HG03039 (cell line): ENCODE measurements around the gene CKM.
"Not testable (repeated sequence)": the region's sequence is repeated elsewhere in the genome, so short reads cannot be mapped to it uniquely, and the experiment has no call there.

Experiments
- ATAC-seq: cut with Tn5 transposase; IDR thresholded peaks from one replicate; pipeline ENCODE4 v1.9.1; 2021; ENCODE audit warnings: mild to moderate bottlenecking, moderate library complexity; ENCODE audit not compliant: unreplicated experiment

CKM gene

GRCh38 chr19:45294291-45295029, 28.2 kb downstream of the CKM start:
- no peak for ATAC-seq

- ATAC-seq: no peak
Observed at GRCh38 chr19:45293682-45294081, 29.0 kb downstream of the CKM start.

- ATAC-seq: no peak
Observed at GRCh38 chr19:45291834-45292233, 30.8 kb downstream of the CKM start.

DNA sequence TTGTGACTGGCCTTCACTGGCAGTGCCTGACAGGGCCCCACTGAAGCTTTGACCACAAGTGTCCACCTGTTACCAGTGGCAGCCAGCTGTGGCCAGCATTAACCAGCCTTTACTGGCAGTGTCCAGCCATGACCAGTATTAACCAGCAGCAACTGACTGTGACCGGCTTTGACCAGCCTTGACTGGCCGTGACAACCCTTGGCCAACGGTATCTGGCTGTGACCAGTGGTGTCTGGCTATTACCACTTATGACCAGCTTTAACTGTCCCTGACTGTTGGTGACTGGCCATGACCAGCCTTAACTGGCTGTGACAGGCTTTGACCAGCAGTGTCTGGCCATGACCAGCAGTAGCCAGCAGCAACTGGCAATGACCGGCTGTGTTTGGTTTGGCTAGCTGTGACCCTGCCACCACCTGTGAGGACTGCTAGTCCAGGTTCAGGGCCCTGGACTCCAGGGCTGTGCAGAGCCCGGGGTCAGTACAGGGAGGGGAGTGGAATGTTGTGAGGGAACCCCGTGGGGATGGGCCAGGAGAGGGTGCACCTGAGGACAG, 32.2 kb downstream of the CKM start:
- ATAC-seq: no peak

- ATAC-seq: no peak
Observed at GRCh38 chr19:45283443-45284033, 39.1 kb downstream of the CKM start.

DNA sequence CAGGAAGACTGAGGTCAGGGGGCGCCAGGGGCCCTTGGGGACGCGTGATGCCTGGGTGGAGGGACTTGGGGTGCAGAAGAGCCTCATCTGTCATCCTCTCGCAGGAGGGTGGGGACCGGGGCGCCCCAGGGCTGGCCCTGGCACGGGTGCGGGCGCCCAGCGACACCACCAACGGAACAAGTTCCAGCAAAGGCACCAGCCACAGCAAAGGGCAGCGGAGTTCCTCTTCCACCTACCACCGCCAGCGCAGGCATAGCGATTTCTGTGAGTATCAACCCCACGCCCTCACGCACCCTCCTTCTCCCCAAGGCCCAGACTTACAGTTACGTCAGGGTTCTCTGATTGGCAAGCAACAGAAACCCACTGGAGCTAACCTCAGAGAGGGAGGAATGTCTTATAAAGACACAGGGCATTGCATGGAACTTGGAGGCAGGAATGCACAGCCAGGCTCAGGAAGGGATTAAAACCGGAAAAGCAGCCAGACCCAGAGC, 42.2 kb downstream of the CKM start:
- ATAC-seq: no peak

DNA sequence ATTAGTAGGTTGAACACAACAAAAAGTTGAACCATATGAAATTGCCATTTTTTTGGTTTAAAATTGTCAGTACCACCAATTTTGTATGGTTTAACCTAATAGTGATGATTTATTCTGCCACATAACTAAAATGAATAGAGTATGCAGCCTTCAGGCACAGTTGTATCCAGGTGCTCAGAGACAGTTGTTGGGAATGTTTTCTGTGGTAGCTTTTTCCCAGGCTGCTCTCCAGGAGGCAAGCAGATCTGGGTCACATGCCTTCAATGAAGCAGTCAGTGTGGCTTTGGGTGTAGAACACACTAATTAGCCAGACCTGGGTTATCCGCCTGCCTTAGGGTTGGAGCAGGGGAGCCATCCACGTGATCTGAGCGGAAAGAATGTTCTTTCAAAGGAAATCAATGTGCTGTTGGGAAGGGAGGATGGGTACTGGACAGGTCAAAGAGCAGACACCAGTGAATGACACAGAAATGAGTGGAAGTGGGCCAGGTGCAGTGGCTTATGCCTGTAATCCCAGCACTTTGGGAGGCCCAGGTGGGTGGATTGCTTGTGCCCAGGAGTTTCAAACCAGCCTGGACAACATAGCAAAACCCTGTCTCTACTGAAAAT, 43.0 kb downstream of the CKM start:
- ATAC-seq: no peak

GRCh38 chr19:45278087-45278486, 44.6 kb downstream of the CKM start:
- no peak for ATAC-seq

DNA sequence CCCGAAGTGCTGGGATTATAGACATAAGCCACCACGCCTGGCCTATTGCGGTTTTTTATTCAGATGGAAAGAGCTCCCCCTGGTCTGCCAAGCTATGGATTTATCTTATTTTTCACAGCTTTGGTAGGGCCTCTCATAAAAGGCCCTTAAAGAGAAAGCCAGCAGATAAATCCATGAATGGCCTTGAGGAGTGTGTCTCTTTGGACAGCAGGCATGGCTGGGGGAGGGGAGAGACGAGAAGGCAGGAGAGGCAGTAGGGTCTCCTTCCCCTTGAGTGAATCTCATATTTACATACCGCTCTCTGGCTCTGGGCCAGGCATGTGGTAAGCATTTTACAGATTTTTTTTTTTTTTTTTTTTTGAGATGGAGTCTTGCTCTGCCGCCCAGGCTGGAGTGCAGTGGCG, 46.4 kb downstream of the CKM start:
- ATAC-seq: no peak

- ATAC-seq: no peak
Observed at GRCh38 chr19:45275370-45275971, 47.2 kb downstream of the CKM start.

- ATAC-seq: no peak
Observed at GRCh38 chr19:45273521-45273855, 49.2 kb downstream of the CKM start.

- no peak for ATAC-seq
Observed at GRCh38 chr19:45271735-45272108, 51.0 kb downstream of the CKM start.

DNA sequence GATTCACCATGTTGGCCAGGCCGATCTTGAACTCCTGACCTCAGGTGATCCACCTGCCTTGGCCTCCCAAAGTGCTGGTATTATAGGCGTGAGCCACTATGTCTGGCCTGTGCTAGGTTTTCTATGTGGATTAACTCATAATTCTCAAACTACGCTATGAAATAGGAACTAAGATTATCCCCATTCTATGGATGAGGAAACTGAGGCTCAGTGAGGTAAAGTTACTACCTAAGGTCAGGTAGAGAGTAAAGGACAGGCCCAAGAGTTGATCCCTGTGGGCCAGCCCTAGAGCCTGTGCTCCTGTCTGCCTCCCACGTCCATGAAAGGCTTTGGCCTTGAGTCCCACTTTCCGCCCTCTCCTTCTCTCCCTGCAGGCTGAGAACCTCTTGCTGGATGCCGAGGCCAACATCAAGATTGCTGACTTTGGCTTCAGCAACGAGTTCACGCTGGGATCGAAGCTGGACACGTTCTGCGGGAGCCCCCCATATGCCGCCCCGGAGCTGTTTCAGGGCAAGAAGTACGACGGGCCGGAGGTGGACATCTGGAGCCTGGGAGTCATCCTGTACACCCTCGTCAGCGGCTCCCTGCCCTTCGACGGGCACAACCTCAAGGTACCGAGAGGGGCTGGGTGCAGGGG, 51.5 kb downstream of the CKM start:
- no peak for ATAC-seq

GRCh38 chr19:45269939-45270338, 52.7 kb downstream of the CKM start:
- ATAC-seq: not testable (repeated sequence)

DNA sequence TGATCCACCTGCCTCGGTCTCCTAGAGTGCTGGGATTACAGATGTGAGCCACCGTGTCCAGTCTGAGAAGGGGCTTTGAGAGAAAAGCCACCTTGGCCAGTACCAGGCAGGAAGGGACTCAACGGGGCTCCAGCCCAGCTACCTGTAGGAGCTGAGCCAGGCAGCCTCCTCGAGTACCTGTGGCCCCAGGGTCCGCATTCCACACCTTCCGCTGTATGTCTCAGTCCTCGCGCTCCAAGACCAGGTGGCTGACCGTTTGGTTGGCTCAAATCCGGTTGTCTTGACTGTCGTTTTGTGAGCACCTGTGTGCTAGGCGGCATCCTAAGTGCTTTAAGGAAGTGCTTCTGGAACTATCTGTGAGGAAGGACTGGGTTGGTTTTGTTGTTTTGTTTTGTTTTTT, 55.4 kb downstream of the CKM start:
- no peak for ATAC-seq

DNA sequence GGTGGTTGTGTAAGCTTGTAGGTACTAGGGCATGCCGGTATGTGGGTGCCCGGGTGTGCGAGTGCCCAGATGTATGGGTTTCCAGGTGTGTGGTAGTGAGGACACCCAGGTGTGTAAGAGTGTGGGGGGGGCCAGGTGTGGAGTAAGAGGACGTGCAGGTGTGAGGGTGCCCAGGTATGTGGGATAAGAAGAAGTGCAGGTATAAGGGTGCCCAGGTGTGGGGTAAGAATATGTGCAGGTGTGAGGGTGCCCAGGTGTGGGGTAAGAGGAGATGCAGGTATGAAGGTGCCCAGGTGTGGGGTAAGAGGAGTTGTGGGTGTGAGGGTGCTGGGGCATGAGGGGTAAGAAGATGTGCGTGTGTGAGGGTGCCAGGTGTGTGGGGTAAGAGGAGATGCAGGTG, 57.3 kb downstream of the CKM start:
- no peak for ATAC-seq

- no peak for ATAC-seq
Observed at GRCh38 chr19:45264781-45265317, 57.8 kb downstream of the CKM start.

- ATAC-seq: no peak
Observed at GRCh38 chr19:45263013-45263412, 59.7 kb downstream of the CKM start.

- ATAC-seq: no peak
Observed at GRCh38 chr19:45262570-45262969, 60.1 kb downstream of the CKM start.

- ATAC-seq: no peak
Observed at GRCh38 chr19:45258862-45259261, 63.8 kb downstream of the CKM start.

DNA sequence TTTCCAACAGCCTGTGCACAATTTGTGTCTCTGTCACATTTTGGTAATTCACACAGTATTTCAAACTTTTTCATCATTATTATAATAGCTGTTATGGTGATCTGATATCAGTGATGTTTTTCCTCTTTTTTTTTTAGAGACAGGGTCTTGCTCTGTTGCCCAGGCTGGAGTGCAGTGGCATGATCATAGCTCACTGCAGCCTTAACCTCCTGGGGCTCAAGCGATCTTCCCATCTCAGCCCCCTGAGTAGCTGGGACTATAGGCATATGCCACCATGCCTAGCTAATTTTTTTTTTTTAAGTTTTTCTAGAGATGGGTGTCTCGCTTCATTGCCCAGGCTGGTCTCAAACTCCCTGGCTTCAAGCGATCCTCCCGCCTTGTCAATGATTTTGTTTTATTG, 65.8 kb downstream of the CKM start:
- ATAC-seq: no peak
